HepG2 (cell line): Measurements from ENCODE around the gene SIGMAR1. TPM values are rescaled to one million over a fixed set of nuclear protein-coding genes. Genes with fewer than 3 reads are reported as not detected.

ENCODE experiments used
- CHD2 ChIP-seq: IDR thresholded peaks from 2 replicates; pipeline ENCODE4 v1.6.1; 2011; ENCODE audit warnings: low read depth, low read length, improper control_type of control experiment
- FOXP4 ChIP-seq: sonication (generic); formaldehyde crosslinking; IDR thresholded peaks from 2 replicates; pipeline ENCODE4 v1.4.0; 2020; ENCODE audit warnings: missing genetic modification reagents
- HNF4G ChIP-seq, 2 experiments: sonication (generic) in 1 of 2; formaldehyde crosslinking in 1 of 2; IDR thresholded peaks; 2 replicates each; pipeline versions ENCODE4 v1.4.0 to v1.6.1; 2011 to 2020; ENCODE audit warnings: borderline replicate concordance in 2 of 2, low read depth in 2 of 2, mild to moderate bottlenecking in 2 of 2, low read length in 1 of 2, missing genetic modification reagents in 1 of 2, moderate library complexity in 1 of 2
- HNRNPL ChIP-seq: fragments of 200-400 bp; formaldehyde crosslinking; IDR thresholded peaks from 2 replicates; pipeline ENCODE4 v1.6.1; 2017; ENCODE audit warnings: mild to moderate bottlenecking, low read depth, low read length
- HOXA3 ChIP-seq: sonication (generic); formaldehyde crosslinking; IDR thresholded peaks from 2 replicates; pipeline ENCODE4 v1.5.0; 2020; ENCODE audit warnings: missing genetic modification reagents
- KDM2A ChIP-seq: sonication (generic); formaldehyde crosslinking; IDR thresholded peaks from 2 replicates; pipeline ENCODE4 v1.4.0; 2020; ENCODE audit warnings: low read depth, missing genetic modification reagents, borderline replicate concordance
- MBD4 ChIP-seq: IDR thresholded peaks from 2 replicates; pipeline ENCODE4 v1.6.1; 2012; ENCODE audit warnings: low read length, inconsistent platforms, borderline replicate concordance
- MXI1 ChIP-seq: IDR thresholded peaks from 3 replicates; pipeline ENCODE4 v1.6.1; 2012; ENCODE audit warnings: low read depth, low read length, inconsistent platforms, borderline replicate concordance
- MYPOP ChIP-seq: sonication (generic); formaldehyde crosslinking; IDR thresholded peaks from 2 replicates; pipeline ENCODE4 v1.8.1; 2023; ENCODE audit warnings: mild to moderate bottlenecking, moderate library complexity, missing genetic modification reagents
- NR2C2 ChIP-seq: sonication (generic); formaldehyde crosslinking; IDR thresholded peaks from 2 replicates; pipeline ENCODE4 v1.4.0; 2020; ENCODE audit warnings: missing genetic modification reagents, mild to moderate bottlenecking, moderate library complexity, borderline replicate concordance
- PAX8 ChIP-seq: sonication (generic); formaldehyde crosslinking; IDR thresholded peaks from 2 replicates; pipeline ENCODE4 v1.8.0; 2022; ENCODE audit warnings: mild to moderate bottlenecking, missing genetic modification reagents, borderline replicate concordance
- POLR2AphosphoS5 ChIP-seq: IDR thresholded peaks from 2 replicates; pipeline ENCODE4 v1.6.1; 2012; ENCODE audit warnings: low read depth, low read length
- RFXANK ChIP-seq: IDR thresholded peaks from 2 replicates; pipeline ENCODE4 v1.6.1; 2016
- SALL1 ChIP-seq: sonication (generic); formaldehyde crosslinking; IDR thresholded peaks from 2 replicates; pipeline ENCODE4 v1.8.0; 2022; ENCODE audit warnings: mild to moderate bottlenecking, missing genetic modification reagents
- SIN3A ChIP-seq: IDR thresholded peaks from 2 replicates; pipeline ENCODE4 v1.6.1; 2011; ENCODE audit warnings: low read depth, mild to moderate bottlenecking, control low read depth, low read length, borderline replicate concordance
- STAG1 ChIP-seq: sonication (generic); formaldehyde crosslinking; IDR thresholded peaks from 2 replicates; pipeline ENCODE4 v1.4.0; 2020; ENCODE audit warnings: missing genetic modification reagents
- THRA ChIP-seq: sonication (generic); formaldehyde crosslinking; IDR thresholded peaks from 2 replicates; pipeline ENCODE4 v1.4.0; 2020; ENCODE audit warnings: missing genetic modification reagents, borderline replicate concordance
- ZBTB2 ChIP-seq: sonication (generic); formaldehyde crosslinking; IDR thresholded peaks from 2 replicates; pipeline ENCODE4 v1.8.0; 2022; ENCODE audit warnings: low read depth, missing genetic modification reagents
- ZBTB20 ChIP-seq: sonication (generic); formaldehyde crosslinking; IDR thresholded peaks from 2 replicates; pipeline ENCODE4 v1.8.1; 2023; ENCODE audit warnings: missing genetic modification reagents, low read depth, mild to moderate bottlenecking, borderline replicate concordance
- ZNF354B ChIP-seq: sonication (generic); formaldehyde crosslinking; IDR thresholded peaks from 2 replicates; pipeline ENCODE4 v1.8.0; 2022; ENCODE audit warnings: mild to moderate bottlenecking, missing genetic modification reagents
- ZNF547 ChIP-seq: sonication (generic); formaldehyde crosslinking; IDR thresholded peaks from 2 replicates; pipeline ENCODE4 v1.5.1; 2020; ENCODE audit warnings: mild to moderate bottlenecking, missing genetic modification reagents
- ZNF839 ChIP-seq: sonication (generic); formaldehyde crosslinking; IDR thresholded peaks from 2 replicates; pipeline ENCODE4 v1.4.0; 2020; ENCODE audit warnings: missing genetic modification reagents, mild to moderate bottlenecking, borderline replicate concordance
- polyA plus RNA-seq, 8 experiments: library from polyadenylated mRNA; depleted of rRNA in 3 of 8; stranded (reverse) in 7 of 8; unstranded in 1 of 8; fragments of >200 nt; fragmentation: Illumina TruSeq in 4 of 8; extraction: Trizol in 4 of 8; gene quantifications; 2 replicates each; pipeline versions ENCODE4 v1.2.1 to v1.2.3, GENCODE V29; 2011 to 2016; ENCODE audit warnings: low read depth in 4 of 8, missing spikeins in 1 of 8, mixed read lengths in 1 of 8; ENCODE audit not compliant: insufficient read depth in 1 of 8
- total RNA-seq, 5 experiments: library from RNA; depleted of rRNA; stranded (reverse); fragments of >200 nt; fragmentation: Illumina TruSeq; extraction: Trizol; gene quantifications; 2 replicates each; pipeline ENCODE4 v1.2.3, GENCODE V29; 2016; ENCODE audit warnings: low read depth in 1 of 5

Gene SIGMAR1
- total and polyA plus RNA-seq, 2 of the 13 experiments (the other 11 are each of a cell fraction or from before 2014, with no cell fraction given), result 38.9 to 60.8 TPM

- peak; percentile 74; the same call in 1 of the 2 replicates for TF ChIP-seq FOXP4 (CRISPR knock-in tag)
- TF ChIP-seq ZNF354B (CRISPR knock-in tag), result no peak
- TF ChIP-seq HNRNPL, result peak; percentile 89
- TF ChIP-seq SALL1 (CRISPR knock-in tag), result peak; percentile 86
- peak; percentile 61; the same call in 1 of the 2 replicates for TF ChIP-seq ZBTB2 (CRISPR knock-in tag)
- peak; percentile 38; the same call in 1 of the 2 replicates for TF ChIP-seq ZNF547 (CRISPR knock-in tag)
- no peak for TF ChIP-seq ZNF839
- TF ChIP-seq KDM2A, result peak; percentile 97
- peak; percentile 91 for TF ChIP-seq POLR2AphosphoS5
- peak; percentile 80 for TF ChIP-seq HOXA3 (CRISPR knock-in tag)
- TF ChIP-seq STAG1 (CRISPR knock-in tag), result 0 out of 2 replicates have a peak, but pooled peaks have one; percentile 20
- no peak for TF ChIP-seq MBD4
- 0 out of 2 replicates have a peak, but pooled peaks have one; percentile 38 for TF ChIP-seq PAX8 (CRISPR knock-in tag)
- TF ChIP-seq THRA, result peak; percentile 47; the same call in 1 of the 2 replicates
- peak; percentile 77; the same call in 1 of the 2 replicates for TF ChIP-seq SIN3A
- TF ChIP-seq MXI1, result no peak
- peak; percentile 83 for TF ChIP-seq HNF4G (IDR thresholded peaks at IDR 0.05; ENCODE audit: borderline replicate concordance, low read depth, low read length)
- TF ChIP-seq HNF4G (CRISPR knock-in tag; IDR thresholded peaks at IDR 0.05; ENCODE audit: borderline replicate concordance, low read depth), result peak; percentile 84; the same call in 1 of the 2 replicates
- TF ChIP-seq CHD2, result no peak
- TF ChIP-seq MYPOP, result peak; percentile 69; the same call in 1 of the 2 replicates
- no peak for TF ChIP-seq ZBTB20 (CRISPR knock-in tag)
- 0 out of 2 replicates have a peak, but pooled peaks have one; percentile 48 for TF ChIP-seq RFXANK (CRISPR knock-in tag)
- peak; percentile 89 for TF ChIP-seq NR2C2 (CRISPR knock-in tag)
These were observed 14.5 kb upstream of the SIGMAR1 start, which contains the start of gene IL11RA (continued) for GRCh38 chr9:34651876-34652601.
